Measurements from ENCODE around the gene CCDC6.
"Not testable (repeated sequence)": the region's sequence is repeated elsewhere in the genome, so short reads cannot be mapped to it uniquely, and the experiment has no call there.

The CCDC6 gene

GRCh38 chr10:59905731-59906416 lies 482 bp downstream of the CCDC6 start:
- no peak for DNase-seq (ENCODE audit: low read depth in 2 of 3, low spot score in 1 of 3)

DNA sequence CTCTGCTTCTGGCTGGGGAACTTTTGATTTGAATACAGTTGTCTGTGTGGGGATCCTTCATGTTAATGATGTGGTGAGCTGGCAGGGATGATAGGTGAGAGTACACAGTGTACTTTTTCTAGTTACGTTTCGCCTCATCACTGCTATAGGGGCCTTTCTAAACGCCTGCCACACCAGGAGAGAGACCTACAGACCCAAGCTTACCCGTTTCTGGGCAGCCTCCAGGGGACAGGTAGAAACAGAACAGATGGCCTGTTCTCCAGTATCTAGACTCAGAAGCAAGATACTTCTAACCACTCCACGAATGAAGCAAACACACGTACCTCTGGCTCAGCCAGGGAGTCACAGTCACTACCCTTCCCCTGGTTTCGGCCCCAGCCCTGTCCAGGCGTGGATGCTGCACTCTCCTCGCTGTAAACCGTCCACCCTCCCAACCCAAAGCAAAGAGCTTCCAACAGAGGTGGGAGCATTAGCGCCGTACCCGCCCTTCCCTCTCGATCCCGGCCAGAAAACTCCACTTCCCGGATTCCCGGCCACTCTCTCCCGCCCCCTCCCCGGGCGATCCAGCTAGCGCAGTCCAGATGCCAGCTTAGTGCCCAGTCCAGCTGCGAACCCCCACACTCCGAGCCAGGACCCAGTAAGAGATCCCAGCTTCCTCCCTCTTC lies 1.2 kb downstream of the CCDC6 start:
- peak; percentile 40 to 58 (median 43) for DNase-seq (ENCODE audit: low read depth in 2 of 3, low spot score in 1 of 3)

DNA sequence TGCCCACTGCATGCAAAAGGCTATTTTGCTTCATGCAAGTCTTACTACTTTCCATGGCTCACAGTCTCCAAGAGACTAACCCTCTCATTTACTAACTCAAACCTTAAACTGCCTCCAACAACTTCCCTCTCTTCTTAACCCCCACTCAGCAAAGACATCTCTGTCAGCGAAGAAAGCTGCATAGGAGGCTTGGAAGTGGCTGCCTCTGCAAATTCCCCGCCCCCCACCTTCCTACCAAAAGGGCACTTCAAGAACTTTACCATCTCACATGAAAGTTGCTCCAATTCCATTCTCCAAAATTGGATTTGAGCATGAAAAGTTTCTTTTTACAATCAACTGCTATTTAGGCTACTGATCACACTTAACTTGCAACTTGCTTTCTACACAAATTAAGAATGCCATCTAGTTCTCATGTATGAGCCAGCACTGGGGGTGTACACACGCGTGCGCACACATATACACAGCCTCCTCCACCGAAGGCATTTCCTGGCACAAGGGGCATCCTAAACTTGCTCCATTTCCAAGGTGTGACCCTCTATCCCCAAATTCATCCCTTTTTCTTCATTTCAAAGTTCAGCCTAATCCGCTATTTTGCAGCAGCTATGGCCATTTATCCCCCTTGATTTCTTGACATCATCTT lies 1.8 kb downstream of the CCDC6 start:
- no peak for DNase-seq (ENCODE audit: low read depth in 2 of 3, low spot score in 1 of 3)

DNA sequence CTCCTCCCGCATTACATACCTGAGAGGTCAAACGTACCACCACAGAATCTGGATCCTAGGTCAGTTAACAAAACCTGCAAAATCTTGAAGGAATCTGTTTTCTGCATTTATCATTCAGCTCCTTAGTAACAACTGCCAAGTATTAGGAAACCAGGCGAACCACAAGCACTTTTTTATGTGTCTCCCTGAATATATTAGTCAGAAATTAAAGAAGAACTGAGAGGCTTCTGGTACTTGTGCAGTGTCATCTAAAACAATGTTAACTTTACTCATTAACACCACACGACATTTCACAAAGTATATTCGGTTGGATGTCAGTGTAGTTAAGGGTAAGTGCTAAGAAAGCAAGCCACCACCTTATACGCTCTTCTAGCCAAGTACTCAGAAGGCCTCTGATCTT lies 2.5 kb downstream of the CCDC6 start:
- DNase-seq (ENCODE audit: low read depth in 2 of 3, low spot score in 1 of 3): no peak

DNA sequence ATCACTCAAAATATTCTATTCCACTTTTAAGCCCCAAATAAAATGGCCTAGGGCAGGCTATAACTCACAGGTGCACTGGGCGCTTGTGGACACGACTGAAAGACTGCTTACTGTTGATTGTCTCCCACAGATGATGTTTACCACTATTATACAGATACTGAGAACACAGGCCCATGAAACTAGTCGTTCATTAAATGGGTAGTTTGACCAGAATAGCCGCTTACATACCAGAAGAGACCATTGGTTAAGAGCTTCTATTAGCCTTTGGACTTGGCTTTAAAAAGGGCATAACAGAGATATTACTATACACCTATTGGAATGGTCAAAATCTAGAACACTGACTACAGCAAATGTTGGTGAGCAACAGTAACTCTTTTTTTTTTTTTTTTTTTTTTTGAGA lies 4.3 kb downstream of the CCDC6 start:
- DNase-seq (ENCODE audit: low read depth in 2 of 3, low spot score in 1 of 3): no peak

- no peak for DNase-seq (ENCODE audit: low read depth in 2 of 3, low spot score in 1 of 3)
Observed at GRCh38 chr10:59901470-59901869, 4.9 kb downstream of the CCDC6 start.

GRCh38 chr10:59900048-59900727 lies 6.2 kb downstream of the CCDC6 start:
- DNase-seq (ENCODE audit: low read depth in 2 of 3, low spot score in 1 of 3): no peak

DNA sequence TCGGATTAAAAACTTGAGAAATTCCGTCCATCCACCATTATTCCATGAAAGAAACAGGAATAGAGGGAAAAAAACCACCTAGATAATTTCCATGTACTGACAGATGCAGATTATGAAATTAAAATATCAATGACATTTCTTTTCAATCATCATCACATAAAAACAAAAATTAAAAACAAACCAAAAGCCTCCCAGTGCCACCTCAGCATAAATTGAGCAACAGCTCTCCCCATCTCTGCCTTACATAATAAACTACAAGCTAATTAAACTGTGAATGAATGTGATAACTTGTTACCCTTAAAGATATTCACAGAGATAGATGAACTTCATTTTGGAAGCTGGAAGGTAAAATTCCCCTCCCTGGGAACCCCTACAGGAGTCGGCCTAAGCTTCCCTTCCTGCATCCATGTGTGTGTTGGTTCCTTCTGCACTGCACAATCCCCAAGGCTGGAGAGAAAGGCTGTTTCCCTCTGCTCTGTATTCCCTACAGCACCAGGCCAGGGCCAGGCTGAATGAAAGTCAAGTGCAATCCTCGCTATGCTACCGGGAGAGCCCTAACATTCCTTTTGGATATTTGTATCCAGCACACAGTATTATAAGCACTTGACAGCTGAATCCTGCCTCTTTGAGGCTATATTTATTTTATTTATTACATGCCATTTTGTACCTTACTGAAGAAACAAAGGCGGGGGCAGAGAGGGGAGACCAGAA lies 8.1 kb downstream of the CCDC6 start:
- no peak for DNase-seq (ENCODE audit: low read depth in 2 of 3, low spot score in 1 of 3)

DNA sequence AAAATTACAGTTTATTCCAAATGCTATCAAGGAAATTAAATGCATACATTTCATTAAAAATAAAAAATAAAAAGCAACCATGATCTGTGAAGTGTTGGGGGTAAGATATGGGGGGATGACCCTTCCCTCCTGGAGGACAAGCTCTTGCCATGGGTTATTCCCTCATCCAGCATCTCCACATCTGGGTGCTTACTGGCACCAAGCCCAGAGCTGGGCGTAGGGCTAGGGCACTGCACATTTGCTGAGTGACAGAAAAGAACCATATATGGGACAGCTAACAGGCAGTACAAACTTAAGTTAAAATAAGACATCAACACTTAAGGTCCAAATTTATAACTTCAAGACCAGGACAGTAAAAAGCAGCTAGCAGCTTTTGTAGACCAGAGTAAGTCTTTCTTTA lies 10.2 kb downstream of the CCDC6 start:
- DNase-seq (ENCODE audit: low read depth in 2 of 3, low spot score in 1 of 3): no peak

GRCh38 chr10:59895629-59896116 lies 10.7 kb downstream of the CCDC6 start:
- no peak for DNase-seq (ENCODE audit: low read depth in 2 of 3, low spot score in 1 of 3)

DNA sequence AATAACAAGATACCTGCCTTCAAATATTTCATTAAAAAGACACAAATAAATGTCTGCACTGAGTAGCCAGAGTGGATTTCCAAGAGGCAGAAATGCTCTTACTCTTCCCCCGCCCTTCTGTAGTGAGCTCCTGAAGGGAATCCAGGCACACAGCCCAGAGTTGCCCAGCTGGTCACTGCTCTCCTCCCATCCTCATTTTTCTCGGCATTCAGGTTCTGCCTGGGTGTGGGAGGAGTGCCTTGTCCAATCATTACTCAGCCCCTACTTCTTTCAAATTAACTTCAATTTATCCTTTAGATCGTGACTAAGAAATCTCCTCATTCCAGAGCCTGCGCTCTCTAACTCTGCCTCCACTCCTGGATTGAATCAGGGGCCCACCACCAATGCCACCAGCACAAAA lies 12.2 kb downstream of the CCDC6 start:
- no peak for DNase-seq (ENCODE audit: low read depth in 2 of 3, low spot score in 1 of 3)

DNA sequence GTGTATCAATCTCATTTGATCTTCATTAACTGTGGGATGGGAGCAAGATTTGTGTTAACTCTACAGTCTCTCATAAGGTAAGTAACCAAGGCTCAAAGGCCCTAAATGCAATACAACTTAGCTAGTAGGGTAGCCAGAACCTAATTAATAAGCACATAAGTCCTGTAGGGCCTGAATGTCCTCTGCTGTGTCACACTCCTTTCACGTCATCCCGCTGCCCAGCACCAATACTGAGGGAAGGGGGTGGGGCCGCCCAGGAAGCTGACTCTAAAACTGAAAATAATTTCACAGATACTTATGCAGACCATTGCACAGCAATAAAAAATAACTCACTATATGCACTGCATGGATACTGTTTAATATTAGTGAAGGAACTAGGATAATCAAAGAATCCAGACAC lies 13.7 kb downstream of the CCDC6 start:
- no peak for DNase-seq (ENCODE audit: low read depth in 2 of 3, low spot score in 1 of 3)

DNA sequence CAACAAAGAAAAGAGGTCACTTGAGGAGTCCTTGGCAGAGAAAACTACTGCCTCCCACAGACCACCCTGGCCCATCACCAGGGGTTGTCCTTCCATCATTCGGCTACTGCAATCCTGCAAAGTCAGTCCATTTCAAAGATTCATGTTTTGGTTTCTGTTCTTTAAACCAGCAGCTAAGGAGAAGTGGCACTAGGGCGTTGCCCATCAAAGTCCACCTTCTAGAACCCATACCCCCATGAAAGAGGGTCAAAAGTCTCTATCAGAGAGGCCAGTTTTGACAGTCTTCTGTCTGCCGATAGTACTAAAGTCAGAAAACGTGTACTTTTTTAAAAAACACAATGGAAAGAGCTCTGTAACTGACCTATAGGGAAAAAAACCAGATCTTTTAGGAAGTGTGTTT lies 14.4 kb downstream of the CCDC6 start:
- DNase-seq (ENCODE audit: low read depth in 2 of 3, low spot score in 1 of 3): no peak

DNA sequence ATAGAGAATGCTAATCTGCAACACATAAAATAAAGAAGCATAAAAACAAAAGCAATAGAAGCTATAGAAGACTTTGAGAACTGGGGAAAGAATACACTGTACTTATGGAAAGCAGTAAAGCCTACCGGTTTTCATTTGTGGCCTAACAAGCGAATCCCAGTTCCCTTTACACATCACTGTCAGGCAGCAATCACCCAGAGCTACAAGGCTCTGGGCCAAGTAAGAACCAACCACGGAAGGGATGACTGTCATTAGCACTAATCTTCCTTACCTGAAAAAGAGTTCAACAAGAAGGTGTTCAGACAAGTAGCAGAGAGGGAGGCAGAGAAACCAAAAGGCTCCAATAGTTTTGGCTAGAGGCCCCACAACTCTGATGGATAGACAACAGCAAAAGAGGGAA lies 15.0 kb downstream of the CCDC6 start:
- no peak for DNase-seq (ENCODE audit: low read depth in 2 of 3, low spot score in 1 of 3)

GRCh38 chr10:59888781-59889435 lies 17.4 kb downstream of the CCDC6 start:
- no peak for DNase-seq (ENCODE audit: low read depth in 2 of 3, low spot score in 1 of 3)

- DNase-seq (ENCODE audit: low read depth in 2 of 3, low spot score in 1 of 3): no peak
Observed at GRCh38 chr10:59887972-59888640, 18.2 kb downstream of the CCDC6 start.

DNA sequence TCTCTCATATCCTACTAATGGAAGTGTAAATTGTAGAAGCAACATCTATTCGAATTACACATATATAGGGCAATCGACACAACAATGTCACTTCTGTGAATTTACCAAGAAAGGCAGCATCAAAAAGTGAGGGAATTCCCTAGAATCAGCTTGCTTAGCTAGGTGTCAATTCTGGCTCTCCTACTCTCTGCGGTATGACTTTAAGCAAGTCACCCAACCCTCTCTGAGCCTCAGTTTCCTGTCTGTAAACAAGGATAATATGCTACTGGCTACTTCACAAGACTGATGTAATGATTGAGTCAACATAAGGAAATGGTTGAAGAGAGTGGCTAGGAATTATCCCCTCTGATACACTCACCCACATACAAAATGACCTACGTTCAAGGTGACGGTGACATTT lies 19.4 kb downstream of the CCDC6 start:
- DNase-seq (ENCODE audit: low read depth in 2 of 3, low spot score in 1 of 3): no peak

- DNase-seq (ENCODE audit: low read depth in 2 of 3, low spot score in 1 of 3): no peak
Observed at GRCh38 chr10:59885430-59886134, 20.8 kb downstream of the CCDC6 start.

- not testable (repeated sequence) for DNase-seq (ENCODE audit: low read depth in 2 of 3, low spot score in 1 of 3)
Observed at GRCh38 chr10:59884893-59885292, 21.5 kb downstream of the CCDC6 start.
